Stomach smooth muscle (tissue), 2 donors: ENCODE measurements around the gene RAD51AP2.
"Not testable (repeated sequence)": the region's sequence is repeated elsewhere in the genome, so short reads cannot be mapped to it uniquely, and the experiment has no call there.

Source experiments
- H3K27ac ChIP-seq: one replicate; pipeline ENCODE4 v1.7.0; 2013; ENCODE audit warnings: mild to moderate bottlenecking, low read length, inconsistent platforms
- H3K27me3 ChIP-seq, 2 donors: one replicate each; pipeline ENCODE4 v1.7.0; 2013; ENCODE audit warnings: low read length in 2 of 2; ENCODE audit not compliant: insufficient read depth in 2 of 2, control insufficient read depth in 1 of 2
- H3K36me3 ChIP-seq, 2 donors: one replicate each; pipeline ENCODE4 v1.7.0; 2013; ENCODE audit warnings: low read length in 2 of 2; ENCODE audit not compliant: control insufficient read depth in 2 of 2, insufficient read depth in 2 of 2
- H3K4me1 ChIP-seq: one replicate; pipeline ENCODE4 v1.7.0; 2013; ENCODE audit warnings: low read length; ENCODE audit not compliant: control insufficient read depth, insufficient read depth
- H3K4me3 ChIP-seq, 2 donors: one replicate each; pipeline ENCODE4 v1.7.0; 2013; ENCODE audit warnings: low read length in 2 of 2
- H3K9ac ChIP-seq, 2 donors: one replicate each; pipeline ENCODE4 v1.7.0; 2013; ENCODE audit warnings: low read length in 2 of 2, mild to moderate bottlenecking in 1 of 2
- H3K9me3 ChIP-seq, 2 donors: one replicate each; pipeline ENCODE4 v1.7.0; 2013; ENCODE audit warnings: low read length in 2 of 2; ENCODE audit not compliant: control insufficient read depth in 2 of 2
- donor health status: healthy.
- donor health status: Pancreatic carcinoma.

RAD51AP2 gene

GRCh38 chr2:17518212-17519154, at the start of gene RAD51AP2:
TSS of gene RAD51AP2 (minus strand) at chr2:17518440. CDS start at chr2:17518415, 25 bp downstream.
- H3K9ac ChIP-seq = peak within 1 kb of the TSS; percentile 76 to 77
- H3K27me3 ChIP-seq = no peaks in the 10 kb centered on the region
- no peaks in the 10 kb centered on the region for H3K9me3 ChIP-seq
- H3K4me1 ChIP-seq = peaks cover 9% of the 10 kb centered on the region
- peak within 1 kb of the TSS; percentile 74 to 77 for H3K4me3 ChIP-seq
- H3K27ac ChIP-seq = peak within 1 kb of the TSS; percentile 76
- no peaks in the 10 kb centered on the region for H3K36me3 ChIP-seq

- not testable (repeated sequence) for H3K4me1 ChIP-seq, H3K9ac ChIP-seq, H3K4me3 ChIP-seq, H3K36me3 ChIP-seq, H3K9me3 ChIP-seq, H3K27ac ChIP-seq, H3K27me3 ChIP-seq
Measured at GRCh38 chr2:17565726-17566125, 47.5 kb upstream of the RAD51AP2 start.

- Histone ChIP-seq H3K9ac (no peak overlapping the region), H3K4me1 (no peaks in the 10 kb centered on the region), H3K27ac (no peak overlapping the region), H3K9me3 (no peaks in the 10 kb centered on the region), H3K27me3 (no peaks in the 10 kb centered on the region), H3K36me3 (no peaks in the 10 kb centered on the region), H3K4me3 (no peak overlapping the region)
Measured at GRCh38 chr2:17558878-17559277, 40.6 kb upstream of the RAD51AP2 start.

DNA sequence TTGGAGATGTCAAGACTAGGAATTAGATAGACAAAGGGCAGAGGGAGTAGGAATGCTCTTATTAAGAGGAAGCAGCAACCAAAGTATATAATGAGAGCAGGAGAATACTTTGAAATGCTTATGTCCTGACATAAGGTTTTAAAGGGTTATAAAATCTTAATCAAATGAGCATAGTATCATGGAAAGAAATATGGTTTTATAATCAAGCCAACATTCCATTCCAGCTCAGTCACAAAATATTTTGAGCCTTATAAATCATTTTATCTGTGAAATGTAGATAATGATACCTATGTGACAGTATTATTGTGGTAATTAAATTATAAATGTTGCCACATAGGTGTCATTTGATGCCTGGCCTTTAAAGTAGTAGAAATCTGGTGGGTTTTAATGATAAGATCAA, 39.8 kb upstream of the RAD51AP2 start:
- Histone ChIP-seq H3K36me3 (no peaks in the 10 kb centered on the region), H3K9me3 (no peaks in the 10 kb centered on the region), H3K27ac (no peak overlapping the region)

GRCh38 chr2:17557596-17557995, 39.4 kb upstream of the RAD51AP2 start:
- H3K9ac ChIP-seq = no peak overlapping the region
- no peaks in the 10 kb centered on the region for H3K36me3 ChIP-seq
- H3K27me3 ChIP-seq = no peaks in the 10 kb centered on the region
- H3K9me3 ChIP-seq = no peaks in the 10 kb centered on the region
- no peak overlapping the region for H3K27ac ChIP-seq
- no peak overlapping the region for H3K4me3 ChIP-seq
- H3K4me1 ChIP-seq = no peaks in the 10 kb centered on the region

More for the DNA sequence above, 39.8 kb upstream of the RAD51AP2 start:
- Histone ChIP-seq H3K4me1 (no peaks in the 10 kb centered on the region), H3K9ac (no peak overlapping the region), H3K4me3 (no peak overlapping the region), H3K27me3 (no peaks in the 10 kb centered on the region)

DNA sequence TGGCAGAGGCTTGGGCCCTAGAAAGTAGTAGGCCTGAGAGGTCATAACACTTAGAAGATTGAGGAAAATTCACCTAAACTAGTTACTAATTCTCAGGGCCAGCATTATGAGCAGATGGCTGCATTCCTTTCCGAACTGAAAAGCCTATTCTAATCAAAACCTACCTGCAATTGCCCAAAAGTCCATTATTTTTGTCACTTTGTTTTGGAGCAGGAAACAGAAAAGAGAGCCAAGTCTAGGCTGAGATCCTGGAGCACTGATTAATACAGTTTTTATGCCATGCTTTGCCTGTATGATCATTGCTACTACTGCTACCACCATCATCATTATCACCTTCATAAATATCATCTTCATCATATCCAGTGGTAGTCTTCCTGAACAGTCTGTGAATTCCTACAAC, 36.9 kb upstream of the RAD51AP2 start:
- Histone ChIP-seq H3K27me3 (no peaks in the 10 kb centered on the region), H3K9me3 (no peaks in the 10 kb centered on the region), H3K36me3 (no peaks in the 10 kb centered on the region), H3K4me1 (no peaks in the 10 kb centered on the region), H3K4me3 (no peak overlapping the region), H3K27ac (no peak overlapping the region), H3K9ac (no peak overlapping the region)

DNA sequence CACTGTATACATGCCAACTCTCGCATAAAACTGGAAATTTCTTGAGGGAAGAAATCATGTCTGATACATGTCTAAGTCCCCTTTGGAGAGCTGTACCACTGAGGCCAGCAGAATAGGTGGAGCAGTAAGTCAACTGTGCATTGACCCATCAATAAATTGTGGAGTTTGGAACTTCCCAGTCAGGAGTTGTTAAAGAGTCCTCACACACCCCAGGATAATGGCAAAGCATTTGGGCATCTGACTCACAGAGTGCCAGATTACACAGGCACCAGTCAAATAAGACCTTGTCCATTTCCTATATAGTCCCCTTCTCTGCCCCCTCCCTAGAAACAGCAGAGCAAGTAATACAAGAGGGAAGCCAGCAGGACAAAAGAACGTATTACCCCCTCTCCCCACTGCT, 32.7 kb upstream of the RAD51AP2 start:
- H3K27me3 ChIP-seq = no peaks in the 10 kb centered on the region
- H3K4me1 ChIP-seq = no peaks in the 10 kb centered on the region
- H3K4me3 ChIP-seq = no peak overlapping the region
- no peaks in the 10 kb centered on the region for H3K9me3 ChIP-seq
- no peak overlapping the region for H3K9ac ChIP-seq
- no peak overlapping the region for H3K27ac ChIP-seq
- no peaks in the 10 kb centered on the region for H3K36me3 ChIP-seq

GRCh38 chr2:17547737-17548136, 29.5 kb upstream of the RAD51AP2 start:
- H3K9ac ChIP-seq = no peak overlapping the region
- no peak overlapping the region for H3K27ac ChIP-seq

GRCh38 chr2:17547237-17547636, 29.0 kb upstream of the RAD51AP2 start:
- H3K4me1 ChIP-seq = no peaks in the 10 kb centered on the region
- no peak overlapping the region for H3K27ac ChIP-seq

More at GRCh38 chr2:17547737-17548136, 29.5 kb upstream of the RAD51AP2 start:
- Histone ChIP-seq H3K9me3 (no peaks in the 10 kb centered on the region), H3K27me3 (no peaks in the 10 kb centered on the region), H3K36me3 (no peaks in the 10 kb centered on the region), H3K4me3 (no peak overlapping the region), H3K4me1 (no peaks in the 10 kb centered on the region)

GRCh38 chr2:17545680-17546613, 27.7 kb upstream of the RAD51AP2 start:
- no peaks in the 10 kb centered on the region for H3K36me3 ChIP-seq
- no peaks in the 10 kb centered on the region for H3K9me3 ChIP-seq
- peaks cover 0 to 2% of the 10 kb centered on the region in 2 donors for H3K27me3 ChIP-seq
- no peak overlapping the region for H3K9ac ChIP-seq
- H3K27ac ChIP-seq = no peak overlapping the region
- H3K4me1 ChIP-seq = no peaks in the 10 kb centered on the region
- no peak overlapping the region for H3K4me3 ChIP-seq

More at GRCh38 chr2:17547237-17547636, 29.0 kb upstream of the RAD51AP2 start:
- Histone ChIP-seq H3K4me3 (no peak overlapping the region), H3K9ac (no peak overlapping the region), H3K27me3 (no peaks in the 10 kb centered on the region), H3K36me3 (no peaks in the 10 kb centered on the region), H3K9me3 (no peaks in the 10 kb centered on the region)
